ENCODE results near the gene CCL7. TPM values are rescaled to one million over a fixed set of nuclear protein-coding genes. Genes with fewer than 3 reads are reported as not detected.

The CCL7 gene
- total RNA-seq, 2 experiments from 2014 or later = not detected

DNA sequence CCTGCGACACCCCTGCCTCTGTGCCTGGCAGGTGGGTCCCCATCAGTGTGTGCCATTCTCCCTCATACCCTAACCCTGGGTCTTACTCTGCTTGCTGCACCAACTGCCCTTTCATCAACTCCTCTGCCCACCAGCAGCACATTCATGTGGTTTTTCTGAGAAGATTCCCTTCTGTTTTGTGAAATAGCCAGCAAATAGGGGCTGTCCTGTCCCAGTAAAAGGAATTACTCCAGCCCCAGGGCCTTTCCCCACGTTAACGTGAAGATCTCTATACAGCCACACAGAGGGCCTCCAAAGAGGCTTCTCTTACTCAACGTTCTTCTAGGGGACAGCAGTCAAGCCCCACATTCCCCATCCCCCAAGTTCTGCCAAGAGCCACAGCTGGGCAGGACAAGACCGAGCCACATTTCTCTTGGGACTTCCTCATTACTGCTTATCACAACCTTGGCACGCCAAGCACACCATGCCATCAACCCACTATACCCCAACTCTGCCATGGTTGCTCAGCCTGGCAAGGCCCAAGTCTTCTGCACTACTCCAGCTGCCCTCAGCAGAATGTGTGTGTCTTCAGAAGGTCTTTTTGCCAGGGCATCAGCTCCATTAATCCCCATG is 33.6 kb upstream of the CCL7 start:
- Mint-ChIP-seq H3K4me1 (no peaks in the 10 kb centered on the region), H3K4me3 (no peak overlapping the region), H3K27ac (no peak overlapping the region), H3K27me3 (peaks cover 16% of the 10 kb centered on the region), H3K36me3 (ENCODE audit: low read depth) (no peaks in the 10 kb centered on the region), H3K9me3 (no peaks in the 10 kb centered on the region)
- ChIA-PET CTCF (no interaction called here), POLR2A (no interaction called here)
- no peak for DNase-seq

DNA sequence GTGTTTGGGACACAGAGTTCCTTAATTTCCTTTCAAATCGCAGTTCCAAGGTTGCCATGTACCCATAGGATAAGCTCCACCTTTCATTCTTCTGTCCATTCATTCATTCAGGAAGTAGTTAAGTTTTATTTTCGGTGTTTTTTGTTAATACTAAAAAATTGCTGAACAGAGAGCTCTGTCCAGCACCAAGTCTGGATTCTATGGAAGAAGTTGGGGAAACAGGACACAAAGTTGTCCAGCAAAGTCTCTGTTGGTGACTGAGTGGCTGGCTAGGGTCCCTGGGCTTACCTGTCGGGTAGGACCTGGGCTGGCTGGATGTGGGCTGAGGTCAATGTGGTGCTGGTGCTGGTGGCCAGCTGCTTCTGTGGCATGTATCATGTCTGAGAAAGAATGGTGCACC is 32.6 kb upstream of the CCL7 start:
- H3K36me3 Mint-ChIP-seq (ENCODE audit: low read depth) = no peaks in the 10 kb centered on the region
- no peak overlapping the region for H3K4me3 Mint-ChIP-seq
- H3K27me3 Mint-ChIP-seq = peaks cover 16% of the 10 kb centered on the region
- no peaks in the 10 kb centered on the region for H3K4me1 Mint-ChIP-seq
- H3K27ac Mint-ChIP-seq = no peak overlapping the region
- POLR2A ChIA-PET = no interaction called here
- no peaks in the 10 kb centered on the region for H3K9me3 Mint-ChIP-seq
- CTCF ChIA-PET = interaction anchor here (0.8 kb wide), 1 partner anchor 124 kb away, joined by 3 read pairs; no protein-coding TSS in a partner anchor
- no peak for DNase-seq

DNA sequence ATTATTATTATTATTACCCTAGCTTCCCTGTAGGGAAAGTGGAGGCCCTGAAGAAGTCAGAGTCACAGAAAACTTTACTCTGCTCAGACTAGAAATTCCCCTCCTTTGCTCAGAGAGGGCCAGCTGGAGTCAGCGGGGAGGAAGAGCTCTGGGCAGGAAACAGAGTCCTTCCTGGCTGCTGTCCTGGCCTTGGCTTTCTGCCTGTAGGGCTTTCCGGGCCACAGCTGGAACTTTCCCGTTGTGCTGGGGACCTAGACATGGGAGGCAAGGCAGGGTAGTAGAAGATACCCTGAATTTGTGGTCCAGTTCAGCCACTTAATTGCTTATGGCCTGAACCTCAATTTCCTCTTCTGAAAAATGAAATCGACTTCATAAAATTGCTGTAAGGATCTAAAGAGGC is 29.0 kb upstream of the CCL7 start:
- ChIA-PET CTCF (no interaction called here), POLR2A (no interaction called here)
- Mint-ChIP-seq H3K4me1 (no peaks in the 10 kb centered on the region), H3K36me3 (ENCODE audit: low read depth) (no peaks in the 10 kb centered on the region), H3K27ac (no peak overlapping the region), H3K9me3 (no peaks in the 10 kb centered on the region), H3K27me3 (peaks cover 13% of the 10 kb centered on the region), H3K4me3 (no peak overlapping the region)
- no peak for DNase-seq

DNA sequence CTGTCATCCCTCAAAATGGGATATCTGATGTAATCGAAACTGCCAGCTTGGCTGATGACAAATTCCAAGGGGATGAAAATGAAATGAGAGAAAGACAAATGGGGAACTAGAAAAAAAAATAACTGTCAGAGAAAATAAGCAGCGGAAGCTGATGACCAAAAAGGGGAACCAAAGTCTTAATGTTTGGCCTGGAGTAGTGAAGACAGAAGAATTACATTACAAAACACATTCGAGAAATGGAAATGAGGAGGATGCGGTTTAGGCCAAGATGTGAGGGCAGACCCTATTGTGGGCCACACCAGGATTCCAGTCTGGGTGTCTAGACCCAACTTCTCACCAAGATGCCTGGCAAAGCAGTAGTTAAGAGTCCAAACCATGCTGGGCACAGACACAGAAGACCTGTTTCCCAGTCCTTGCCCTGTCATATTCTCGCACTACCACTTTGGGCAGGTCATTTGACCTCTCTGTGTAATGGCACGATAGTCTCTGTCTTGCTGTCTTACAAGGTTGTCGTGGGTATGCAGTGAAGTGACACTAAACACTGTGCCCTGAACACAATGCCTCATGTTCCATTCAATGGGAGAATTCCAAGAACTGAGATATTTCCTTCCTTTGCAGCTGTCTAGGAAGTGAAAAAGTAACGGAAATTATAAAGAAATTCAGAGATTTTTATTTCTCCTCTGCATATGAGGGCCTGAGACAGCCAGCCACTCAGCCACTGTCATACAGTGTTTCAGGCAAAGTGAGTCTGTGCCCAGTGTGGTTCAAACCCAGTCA is 27.2 kb upstream of the CCL7 start:
- no peaks in the 10 kb centered on the region for H3K9me3 Mint-ChIP-seq
- H3K4me3 Mint-ChIP-seq = no peak overlapping the region
- H3K4me1 Mint-ChIP-seq = no peaks in the 10 kb centered on the region
- H3K27ac Mint-ChIP-seq = no peak overlapping the region
- POLR2A ChIA-PET = no interaction called here
- CTCF ChIA-PET = no interaction called here
- peaks cover 13% of the 10 kb centered on the region for H3K27me3 Mint-ChIP-seq
- no peak for DNase-seq
- H3K36me3 Mint-ChIP-seq (ENCODE audit: low read depth) = no peaks in the 10 kb centered on the region

DNA sequence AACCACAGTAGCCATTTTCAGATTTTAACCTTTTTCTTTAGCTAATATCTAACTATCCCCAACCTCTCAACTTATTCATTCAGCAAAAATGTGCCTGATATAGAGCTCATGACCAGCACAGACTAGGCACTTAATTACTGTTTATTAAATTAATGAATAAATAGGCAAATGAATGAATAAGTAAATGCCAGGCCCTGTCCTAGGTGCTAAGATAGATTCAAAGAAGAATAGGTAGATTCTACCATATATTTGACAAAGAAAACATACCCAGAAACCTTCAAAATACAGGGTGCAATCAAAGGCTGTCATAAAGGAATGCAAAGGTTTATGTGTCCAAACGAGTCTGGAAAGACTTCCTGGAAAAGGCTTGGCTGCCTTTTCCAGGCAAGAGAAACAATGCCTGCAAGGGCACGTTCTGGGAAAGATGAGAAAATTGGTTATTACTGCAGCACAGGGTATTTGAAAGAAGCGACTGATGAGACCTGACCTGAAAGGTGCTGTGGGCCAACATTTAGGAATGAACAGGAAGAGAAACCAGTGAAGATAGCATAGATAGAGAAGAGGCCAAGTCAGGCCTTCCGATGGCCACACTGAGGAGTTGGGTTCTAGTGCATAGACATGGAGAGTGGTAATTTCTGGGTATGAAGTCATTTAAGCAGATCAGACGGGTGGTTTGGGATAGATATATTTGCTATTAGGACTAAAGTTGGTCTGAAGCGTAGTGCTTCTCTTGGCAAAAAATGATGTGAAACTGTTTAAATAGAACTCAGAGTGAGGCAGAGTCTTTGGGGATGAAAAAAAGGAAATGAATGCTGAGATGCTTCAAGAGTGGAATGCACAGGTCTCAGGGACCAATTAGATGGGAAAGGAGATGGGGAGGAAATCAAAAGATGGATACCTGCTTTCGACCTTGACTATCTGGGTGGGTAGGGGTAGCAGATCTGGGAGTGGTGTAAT is 26.4 kb upstream of the CCL7 start:
- H3K27ac Mint-ChIP-seq = no peak overlapping the region
- H3K4me3 Mint-ChIP-seq = no peak overlapping the region
- POLR2A ChIA-PET = no interaction called here
- DNase-seq = no peak
- no peaks in the 10 kb centered on the region for H3K4me1 Mint-ChIP-seq
- peaks cover 19% of the 10 kb centered on the region for H3K27me3 Mint-ChIP-seq
- CTCF ChIA-PET = no interaction called here
- H3K9me3 Mint-ChIP-seq = no peaks in the 10 kb centered on the region
- no peaks in the 10 kb centered on the region for H3K36me3 Mint-ChIP-seq (ENCODE audit: low read depth)

DNA sequence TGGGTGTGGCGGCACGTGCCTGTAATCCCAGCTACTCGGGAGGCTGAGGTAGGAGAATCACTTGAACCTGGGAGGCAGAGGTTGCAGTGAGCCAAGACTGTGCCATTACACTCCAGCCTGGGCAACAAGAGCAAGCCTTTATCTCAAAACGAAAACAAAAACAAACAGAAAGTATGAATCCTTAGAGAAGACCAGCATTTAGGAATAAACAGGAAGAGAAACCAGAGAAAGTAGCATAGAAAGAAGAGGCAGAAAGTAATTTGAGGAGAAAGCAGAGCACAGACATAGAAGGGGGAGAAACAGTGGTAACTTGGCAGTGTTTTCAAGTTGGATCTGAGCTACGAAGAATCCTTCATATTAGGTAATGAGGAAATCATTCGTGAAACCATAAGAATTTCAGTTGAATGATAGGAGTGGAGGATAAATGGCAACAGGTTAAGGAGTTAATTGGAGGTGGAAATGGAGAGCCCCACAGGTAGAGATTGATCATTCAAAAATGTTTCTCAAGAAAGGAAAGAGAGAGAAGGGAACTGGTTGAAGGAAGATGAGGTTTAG is 24.6 kb upstream of the CCL7 start:
- CTCF ChIA-PET = no interaction called here
- Mint-ChIP-seq H3K36me3 (ENCODE audit: low read depth) (no peaks in the 10 kb centered on the region), H3K4me1 (no peaks in the 10 kb centered on the region), H3K27me3 (peaks cover 14% of the 10 kb centered on the region), H3K9me3 (no peaks in the 10 kb centered on the region), H3K4me3 (no peak overlapping the region), H3K27ac (no peak overlapping the region)
- POLR2A ChIA-PET = no interaction called here
- no peak for DNase-seq

DNA sequence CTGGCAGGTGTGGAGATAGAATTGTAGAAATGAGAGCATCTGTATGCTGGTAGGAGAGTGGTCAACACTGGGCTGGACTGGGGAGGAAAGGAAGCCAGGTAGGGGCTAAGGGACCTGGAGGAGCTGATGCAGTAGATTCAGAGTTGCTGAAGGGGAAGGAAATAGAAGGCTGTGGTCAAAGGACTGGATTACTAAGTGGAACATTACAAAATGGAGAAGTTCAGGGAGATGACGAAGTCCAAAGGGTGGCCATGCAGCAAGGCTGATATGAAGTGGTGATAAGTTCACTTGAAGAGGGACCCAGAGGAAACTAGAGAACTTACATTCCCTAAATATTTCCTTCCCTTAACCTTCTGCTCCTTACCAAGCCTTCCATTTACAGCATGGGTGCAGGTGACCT is 23.6 kb upstream of the CCL7 start:
- H3K27ac Mint-ChIP-seq = no peak overlapping the region
- no peaks in the 10 kb centered on the region for H3K36me3 Mint-ChIP-seq (ENCODE audit: low read depth)

DNA sequence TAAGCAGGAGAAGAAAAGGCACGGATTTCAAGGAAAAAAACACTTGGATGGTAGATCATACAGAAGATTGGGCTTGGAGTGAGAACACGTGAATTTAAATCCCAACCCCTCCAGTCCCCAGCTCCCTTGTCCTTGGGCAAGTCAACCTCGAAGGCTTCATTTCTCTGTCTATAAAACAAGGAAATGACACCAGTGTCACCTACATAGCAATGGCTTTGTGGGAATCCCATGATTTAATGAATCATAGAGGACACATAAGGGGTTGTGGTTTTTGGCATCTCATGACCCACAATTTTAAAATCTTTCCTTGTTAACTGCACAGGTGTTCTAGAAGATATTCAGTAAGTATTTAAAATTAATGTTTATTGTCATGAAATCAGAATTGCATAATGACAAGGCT is 23.1 kb upstream of the CCL7 start:
- Mint-ChIP-seq H3K9me3 (no peaks in the 10 kb centered on the region), H3K27ac (no peak overlapping the region), H3K36me3 (ENCODE audit: low read depth) (no peaks in the 10 kb centered on the region), H3K4me1 (no peaks in the 10 kb centered on the region), H3K4me3 (no peak overlapping the region), H3K27me3 (peaks cover 15% of the 10 kb centered on the region)
- POLR2A ChIA-PET = no interaction called here
- DNase-seq = no peak
- CTCF ChIA-PET = no interaction called here

More for the DNA sequence above, 23.6 kb upstream of the CCL7 start:
- ChIA-PET CTCF (no interaction called here), POLR2A (no interaction called here)
- no peak overlapping the region for H3K4me3 Mint-ChIP-seq
- H3K9me3 Mint-ChIP-seq = no peaks in the 10 kb centered on the region
- H3K27me3 Mint-ChIP-seq = peaks cover 16% of the 10 kb centered on the region
- H3K4me1 Mint-ChIP-seq = no peaks in the 10 kb centered on the region
- no peak for DNase-seq

DNA sequence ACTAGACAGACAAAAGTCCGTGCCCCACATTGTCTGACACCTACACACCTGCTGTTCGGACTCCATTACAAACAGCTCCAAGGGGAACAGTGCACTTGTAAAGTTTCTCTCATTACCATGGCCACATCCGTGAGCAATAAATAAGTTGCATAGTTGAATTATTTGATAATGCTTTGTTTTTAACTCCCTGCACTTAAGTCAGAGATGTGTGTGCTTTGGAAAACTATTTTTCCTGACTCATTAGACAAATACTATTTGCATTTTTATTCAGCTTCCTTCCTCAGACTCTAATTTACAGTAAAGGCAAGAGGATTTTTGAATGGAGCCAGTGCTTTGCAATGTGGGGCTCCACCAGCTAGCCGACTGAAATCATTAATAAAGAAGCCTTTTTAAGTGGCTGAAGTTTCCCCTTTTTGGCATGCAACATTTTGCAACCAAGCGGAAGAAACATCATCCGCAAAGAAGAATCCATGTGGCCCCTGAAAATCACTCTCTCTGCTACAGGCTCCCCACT is 21.5 kb upstream of the CCL7 start:
- H3K4me1 Mint-ChIP-seq = no peaks in the 10 kb centered on the region
- no peaks in the 10 kb centered on the region for H3K9me3 Mint-ChIP-seq
- peaks cover 18% of the 10 kb centered on the region for H3K27me3 Mint-ChIP-seq
- no peak overlapping the region for H3K27ac Mint-ChIP-seq
- ChIA-PET CTCF (no interaction called here), POLR2A (no interaction called here)
- H3K36me3 Mint-ChIP-seq (ENCODE audit: low read depth) = no peaks in the 10 kb centered on the region
- H3K4me3 Mint-ChIP-seq = no peak overlapping the region
- DNase-seq = no peak

DNA sequence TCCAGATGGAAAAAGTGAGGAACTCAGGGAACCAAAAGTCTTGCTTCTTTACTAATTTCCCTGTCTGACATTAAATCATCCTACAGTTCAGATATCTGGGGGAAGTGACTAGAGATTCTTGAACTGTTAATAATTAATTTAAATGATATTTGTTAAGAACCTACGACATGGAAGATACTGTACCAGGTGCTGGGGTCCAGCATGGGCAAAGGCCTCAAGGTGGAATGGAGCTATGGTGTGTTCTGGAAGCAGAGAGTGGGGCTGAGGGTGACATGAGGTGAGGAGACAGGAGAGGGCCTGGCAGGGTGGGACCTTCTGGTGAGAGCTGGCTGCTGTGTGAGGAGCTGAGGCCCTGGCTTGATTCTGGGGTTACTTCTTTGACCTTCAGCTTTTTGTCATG is 21.0 kb upstream of the CCL7 start:
- Mint-ChIP-seq H3K27me3 (peaks cover 22% of the 10 kb centered on the region), H3K27ac (no peak overlapping the region), H3K4me3 (no peak overlapping the region), H3K36me3 (ENCODE audit: low read depth) (no peaks in the 10 kb centered on the region), H3K4me1 (no peaks in the 10 kb centered on the region), H3K9me3 (no peaks in the 10 kb centered on the region)
- no peak for DNase-seq
- CTCF ChIA-PET = no interaction called here
- POLR2A ChIA-PET = no interaction called here

DNA sequence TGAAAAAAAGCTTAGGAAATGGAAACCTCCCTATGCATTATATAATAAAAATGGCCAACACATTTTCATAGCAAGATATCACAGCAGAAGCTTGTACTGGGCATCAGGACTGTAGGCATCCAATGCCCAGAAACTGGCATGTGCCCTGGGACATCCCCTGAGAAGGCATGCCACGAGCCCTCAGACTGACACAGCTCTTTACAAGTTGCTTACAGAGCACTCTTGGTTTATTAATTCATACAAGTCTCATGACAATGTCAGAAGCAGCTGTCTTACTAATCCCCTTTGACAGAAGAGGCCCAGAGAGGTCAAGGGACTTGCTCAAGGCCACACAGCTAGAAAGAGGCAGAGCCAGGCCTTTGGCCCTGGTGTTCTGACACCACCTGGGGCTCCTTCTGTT is 20.5 kb upstream of the CCL7 start:
- Mint-ChIP-seq H3K4me1 (no peaks in the 10 kb centered on the region), H3K27ac (no peak overlapping the region), H3K4me3 (no peak overlapping the region), H3K9me3 (no peaks in the 10 kb centered on the region), H3K27me3 (peaks cover 23% of the 10 kb centered on the region), H3K36me3 (ENCODE audit: low read depth) (no peaks in the 10 kb centered on the region)
- ChIA-PET POLR2A (no interaction called here), CTCF (no interaction called here)
- no peak for DNase-seq

DNA sequence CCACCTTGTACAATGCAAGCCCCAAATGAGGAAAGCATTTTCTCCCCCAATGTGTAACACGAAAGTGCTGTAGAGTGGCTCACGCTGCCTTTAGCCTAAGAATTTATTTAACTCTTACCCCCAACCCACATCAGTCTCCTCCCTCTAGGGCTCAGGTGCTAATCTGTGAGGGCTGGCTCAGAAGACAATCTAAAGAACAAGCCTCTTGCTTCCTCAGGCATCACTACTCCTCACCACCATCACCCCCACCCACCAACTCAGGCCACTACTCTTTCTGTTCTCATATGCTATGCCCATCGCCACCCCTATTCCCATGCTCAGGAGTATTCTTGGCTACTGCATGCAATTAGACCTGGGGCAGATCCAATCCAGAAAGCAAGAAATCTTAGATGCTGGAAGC is 18.8 kb upstream of the CCL7 start:
- Mint-ChIP-seq H3K27ac (no peak overlapping the region), H3K4me1 (no peaks in the 10 kb centered on the region), H3K36me3 (ENCODE audit: low read depth) (no peaks in the 10 kb centered on the region), H3K4me3 (no peak overlapping the region), H3K27me3 (peaks cover 34% of the 10 kb centered on the region), H3K9me3 (no peaks in the 10 kb centered on the region)
- POLR2A ChIA-PET = no interaction called here
- CTCF ChIA-PET = no interaction called here
- DNase-seq = no peak

DNA sequence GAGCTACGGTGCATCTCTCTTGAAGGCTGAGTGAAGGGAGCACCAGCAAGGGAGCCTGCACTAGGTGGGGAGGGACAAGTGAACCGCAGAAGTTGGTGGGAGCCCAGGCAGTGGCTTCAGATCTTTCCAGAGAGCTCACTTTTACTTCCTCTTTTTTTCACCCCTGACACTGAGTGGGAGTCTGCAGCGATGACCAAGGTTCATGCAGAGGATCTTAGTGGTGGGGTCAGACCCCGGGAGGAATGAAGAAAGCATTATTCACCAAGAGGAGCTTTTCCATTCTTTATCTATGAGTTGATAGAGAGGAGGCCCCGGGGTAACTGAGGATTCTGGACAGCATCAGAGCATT is 18.0 kb upstream of the CCL7 start:
- no peak for DNase-seq
- Mint-ChIP-seq H3K36me3 (ENCODE audit: low read depth) (no peaks in the 10 kb centered on the region), H3K4me3 (no peak overlapping the region), H3K27me3 (peaks cover 37% of the 10 kb centered on the region), H3K4me1 (no peaks in the 10 kb centered on the region), H3K9me3 (no peaks in the 10 kb centered on the region), H3K27ac (no peak overlapping the region)
- ChIA-PET POLR2A (no interaction called here), CTCF (no interaction called here)
